ENCODE results near the gene CNOT2.

Gene CNOT2

DNA sequence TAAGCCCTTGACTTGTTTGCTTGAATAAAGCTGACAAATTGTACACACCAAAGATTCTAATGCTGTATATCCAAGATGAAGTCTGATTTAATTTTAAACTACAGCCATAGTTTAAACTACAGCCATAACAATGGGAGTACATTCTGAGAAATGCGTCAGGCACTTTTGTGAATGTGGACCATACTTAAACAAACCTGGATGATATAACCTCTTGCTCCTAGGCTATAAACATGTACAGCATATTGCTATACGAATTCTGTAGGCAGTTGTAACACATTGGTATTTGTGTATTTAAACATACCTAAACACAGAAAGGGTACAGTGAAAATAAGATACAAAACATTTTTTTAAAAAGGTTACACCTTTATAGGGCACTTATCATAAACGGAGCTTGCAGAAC lies 63.4 kb downstream of the CNOT2 start:
- no peak for DNase-seq

DNA sequence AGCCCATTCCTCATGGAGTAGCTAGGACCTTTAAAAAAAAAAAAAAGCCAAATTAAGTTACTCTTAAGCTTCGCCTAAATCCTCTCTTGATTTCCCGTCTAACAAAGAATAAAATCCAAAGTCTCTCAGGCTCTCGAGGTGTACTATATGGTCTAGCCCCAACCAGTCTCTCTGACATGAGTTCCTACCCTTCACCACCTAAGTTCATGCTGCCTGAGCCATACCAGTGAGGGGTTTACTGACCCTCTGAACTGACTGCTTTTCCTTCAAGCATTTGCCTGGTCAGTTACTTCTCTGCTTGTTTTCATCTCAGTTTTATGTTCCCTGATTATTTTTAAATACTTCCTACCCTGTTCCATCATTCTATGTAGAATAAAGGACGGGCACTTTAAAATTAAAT lies 64.6 kb downstream of the CNOT2 start:
- DNase-seq = no peak

DNA sequence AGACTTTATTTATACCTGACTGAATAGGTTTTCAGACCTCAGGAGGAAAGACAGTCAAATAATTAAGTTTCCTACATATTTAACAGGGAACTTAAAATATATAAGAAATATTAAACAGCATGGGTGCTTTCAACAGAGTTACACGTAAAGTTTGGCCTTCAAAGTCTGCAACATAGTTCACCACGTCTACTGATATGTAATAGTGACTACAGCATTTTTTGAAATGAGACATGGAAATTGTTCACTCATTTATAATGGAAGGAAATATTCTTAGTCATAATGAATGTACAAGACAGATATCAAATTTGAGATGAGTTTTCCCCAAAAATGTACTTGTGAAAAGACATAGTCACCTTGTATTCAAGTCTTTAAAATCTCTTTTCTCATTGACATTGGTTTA lies 66.1 kb downstream of the CNOT2 start:
- DNase-seq = no peak

DNA sequence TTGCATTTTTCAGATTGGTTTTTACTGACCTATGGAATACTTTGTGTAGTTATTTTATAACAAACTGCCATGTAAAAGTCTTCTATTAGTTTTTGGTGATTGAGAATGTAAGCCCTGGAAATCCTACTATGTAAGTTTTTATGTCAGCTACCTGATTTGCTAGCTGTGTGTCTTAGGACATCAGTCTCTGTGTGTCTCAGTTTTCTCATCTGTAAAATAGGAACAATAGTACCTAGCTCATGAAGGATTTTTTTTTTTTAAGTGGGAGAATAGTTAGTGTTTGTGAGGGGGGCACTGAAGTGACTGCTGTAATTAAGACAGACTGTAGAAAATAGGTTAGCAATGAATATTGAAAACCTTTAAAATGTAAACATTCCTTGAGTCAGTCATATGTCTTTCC lies 70.9 kb downstream of the CNOT2 start:
- no peak for DNase-seq

DNA sequence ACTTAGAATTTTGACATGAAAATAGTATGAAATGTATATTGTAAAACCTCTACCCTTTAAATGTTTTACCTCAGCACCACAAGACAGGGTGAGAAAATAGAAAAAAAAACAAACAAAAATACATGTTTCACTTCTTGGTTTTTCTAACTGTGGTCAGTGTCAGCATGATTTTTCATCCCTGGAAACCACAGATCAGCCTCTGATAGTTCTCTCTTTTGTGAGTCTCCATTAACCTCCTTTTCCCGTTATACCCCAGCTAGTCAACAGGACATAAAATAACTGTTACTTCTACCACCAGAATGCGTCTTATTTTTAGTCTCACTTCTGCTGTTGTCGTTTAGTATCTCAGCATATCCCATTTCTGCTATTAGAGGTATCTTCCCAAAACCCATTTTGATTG lies 74.5 kb downstream of the CNOT2 start:
- no peak for DNase-seq

DNA sequence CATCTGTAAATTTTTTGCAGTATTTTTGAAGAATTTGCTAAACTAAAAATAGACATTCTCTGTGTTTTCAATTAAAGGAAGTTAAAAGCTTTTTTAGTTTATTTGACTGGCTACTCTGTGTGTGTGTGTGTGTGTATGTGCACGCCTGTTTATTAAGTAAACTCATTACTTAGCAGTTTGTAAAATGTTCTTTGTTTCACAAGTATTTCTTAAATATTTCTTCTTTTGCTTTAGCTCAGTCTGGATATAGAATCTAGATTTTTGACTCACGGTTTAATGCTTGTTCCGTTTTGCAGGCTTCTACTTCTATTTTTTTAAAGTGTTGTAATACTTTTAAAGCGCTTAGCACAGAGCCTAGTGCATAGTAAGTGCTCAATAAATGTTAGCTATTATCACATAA lies 76.4 kb downstream of the CNOT2 start:
- DNase-seq = no peak

DNA sequence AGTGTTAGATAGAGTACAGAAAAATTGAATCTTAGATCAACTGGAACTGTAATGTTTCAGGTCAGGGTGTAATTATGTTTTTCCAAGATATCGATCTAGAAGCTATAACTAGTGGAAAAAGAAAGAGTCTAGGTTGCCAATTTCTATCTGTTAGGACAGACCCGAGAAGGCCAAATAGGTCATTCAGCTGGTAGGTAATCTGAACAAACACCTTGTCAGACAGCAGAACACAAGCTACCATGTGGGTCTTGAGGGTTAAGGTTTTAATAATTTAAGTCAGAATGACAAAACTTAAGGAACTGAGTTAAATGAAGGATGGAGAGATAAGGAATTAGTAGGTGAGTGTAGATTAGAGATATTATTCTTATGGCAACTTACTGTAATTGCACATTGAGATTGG lies 78.0 kb downstream of the CNOT2 start:
- no peak for DNase-seq

DNA sequence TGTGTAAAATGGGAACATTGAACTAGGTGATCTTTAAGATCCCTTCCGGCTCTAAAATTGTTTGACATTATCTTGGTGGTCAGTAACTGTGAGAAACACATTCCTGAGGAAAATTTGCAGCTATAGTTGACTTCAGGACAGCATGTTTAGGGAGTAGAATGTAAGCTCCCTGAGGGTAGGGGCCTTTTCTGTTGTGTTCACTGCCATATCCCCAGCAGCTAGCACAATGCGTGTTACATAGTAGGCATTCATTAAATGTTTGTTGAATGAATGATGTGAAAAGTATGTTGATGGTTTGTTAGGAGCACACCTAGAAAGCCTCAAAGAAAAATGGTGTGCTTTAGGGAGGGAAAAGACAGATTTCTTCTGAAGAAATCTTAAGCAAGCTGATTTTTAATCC lies 84.3 kb downstream of the CNOT2 start:
- no peak for DNase-seq

DNA sequence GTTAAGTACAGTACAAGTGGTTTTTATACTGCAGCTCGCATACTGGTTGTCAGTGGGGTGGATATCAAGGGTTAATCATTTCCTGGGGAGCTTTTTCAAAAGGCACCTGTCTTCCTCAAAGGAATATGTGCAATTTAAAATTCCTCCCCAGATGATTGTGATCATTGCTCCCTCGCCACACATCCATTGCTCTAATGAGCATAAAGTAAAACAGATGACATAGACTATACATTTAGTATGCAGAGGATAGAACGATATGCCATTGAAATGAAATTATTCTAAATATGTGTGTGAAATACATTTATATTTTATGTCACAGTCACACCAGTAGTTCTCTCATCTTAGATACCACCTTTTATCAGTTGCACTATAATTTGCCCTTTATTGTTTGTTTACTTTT lies 86.5 kb downstream of the CNOT2 start:
- DNase-seq = no peak

DNA sequence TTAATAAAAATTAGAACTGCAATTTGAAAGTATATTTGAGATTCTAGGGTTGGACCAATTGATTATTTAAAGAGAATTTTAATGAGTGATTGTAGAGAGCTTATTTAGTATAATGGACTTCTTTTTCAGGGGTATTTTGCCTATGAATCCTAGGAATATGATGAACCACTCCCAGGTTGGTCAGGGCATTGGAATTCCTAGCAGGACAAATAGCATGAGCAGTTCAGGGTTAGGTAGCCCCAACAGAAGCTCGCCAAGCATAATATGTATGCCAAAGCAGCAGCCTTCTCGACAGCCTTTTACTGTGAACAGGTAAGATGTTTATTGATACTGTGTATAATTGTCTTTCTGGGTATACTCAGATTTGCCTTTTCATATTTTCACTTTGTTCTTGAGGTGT lies 86.9 kb downstream of the CNOT2 start:
- DNase-seq = no peak

DNA sequence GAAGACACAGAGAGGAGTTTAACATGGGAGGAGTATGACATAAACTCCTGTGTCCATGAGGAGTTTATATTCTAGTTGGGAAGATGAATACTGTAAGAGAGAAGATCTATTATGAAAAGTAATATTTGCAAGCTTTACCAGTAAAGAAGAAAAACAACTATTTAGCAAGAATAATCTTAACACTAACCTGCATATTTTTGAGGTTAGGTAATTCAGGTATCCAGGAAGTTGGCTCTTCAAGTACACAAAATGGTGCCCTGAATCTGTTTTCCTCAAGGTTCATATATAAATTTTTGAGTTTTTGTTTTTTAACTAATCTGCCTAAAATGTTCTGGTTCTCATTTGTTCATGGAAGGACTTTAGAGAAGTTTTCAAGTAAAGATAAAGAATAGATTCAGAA lies 89.0 kb downstream of the CNOT2 start:
- DNase-seq = no peak

DNA sequence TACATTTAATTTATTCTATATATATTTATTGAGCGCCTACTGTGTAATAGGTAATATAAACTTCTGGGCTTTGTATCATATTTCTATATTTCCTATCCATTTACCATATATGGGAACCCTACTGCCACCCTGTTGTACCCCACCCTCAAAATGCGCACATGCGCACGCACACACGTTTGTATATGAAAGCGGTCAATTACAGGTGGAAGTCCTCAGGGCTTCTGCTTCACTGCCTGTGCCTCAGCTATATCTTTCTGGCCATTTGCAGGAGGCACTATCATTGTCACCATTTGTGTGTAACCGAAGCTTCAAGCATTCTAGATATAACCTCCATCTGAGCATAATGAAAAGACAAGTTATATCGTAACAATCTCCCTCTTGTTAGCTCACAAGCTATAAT lies 91.5 kb downstream of the CNOT2 start:
- no peak for DNase-seq

DNA sequence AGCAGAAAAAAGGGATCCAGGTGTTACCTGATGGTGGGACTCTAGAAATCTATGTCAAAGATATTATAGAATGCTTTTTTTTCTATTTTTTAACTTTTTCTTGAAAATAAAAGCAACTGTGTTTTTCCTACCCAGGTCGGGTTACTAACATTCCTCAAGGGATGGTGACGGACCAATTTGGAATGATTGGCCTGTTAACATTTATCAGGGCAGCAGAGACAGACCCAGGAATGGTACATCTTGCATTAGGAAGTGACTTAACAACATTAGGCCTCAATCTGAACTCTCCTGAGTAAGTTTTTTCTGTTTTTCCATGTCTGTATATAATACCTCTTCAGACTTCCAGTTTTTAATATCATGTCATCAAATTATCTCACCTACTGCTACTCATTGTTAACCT lies 95.3 kb downstream of the CNOT2 start:
- no peak for DNase-seq

DNA sequence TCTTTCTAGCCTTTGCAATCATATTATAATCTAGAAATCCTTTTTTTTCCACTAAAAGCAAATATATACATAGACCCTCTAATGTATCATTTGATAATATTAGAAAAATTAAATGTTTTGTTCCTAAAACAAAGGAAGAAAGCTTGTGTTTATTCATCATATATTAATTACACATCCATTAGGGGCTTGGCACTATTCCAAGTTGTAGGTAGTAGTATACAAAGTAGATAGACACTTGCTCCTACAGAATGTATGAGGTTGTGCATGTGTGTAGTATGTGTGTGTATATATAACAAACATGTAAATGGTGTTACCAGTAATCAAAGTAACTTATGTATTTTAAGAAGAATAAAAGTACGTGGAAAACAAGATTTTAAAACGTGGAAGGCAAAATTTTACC lies 107.8 kb downstream of the CNOT2 start:
- no peak for DNase-seq

DNA sequence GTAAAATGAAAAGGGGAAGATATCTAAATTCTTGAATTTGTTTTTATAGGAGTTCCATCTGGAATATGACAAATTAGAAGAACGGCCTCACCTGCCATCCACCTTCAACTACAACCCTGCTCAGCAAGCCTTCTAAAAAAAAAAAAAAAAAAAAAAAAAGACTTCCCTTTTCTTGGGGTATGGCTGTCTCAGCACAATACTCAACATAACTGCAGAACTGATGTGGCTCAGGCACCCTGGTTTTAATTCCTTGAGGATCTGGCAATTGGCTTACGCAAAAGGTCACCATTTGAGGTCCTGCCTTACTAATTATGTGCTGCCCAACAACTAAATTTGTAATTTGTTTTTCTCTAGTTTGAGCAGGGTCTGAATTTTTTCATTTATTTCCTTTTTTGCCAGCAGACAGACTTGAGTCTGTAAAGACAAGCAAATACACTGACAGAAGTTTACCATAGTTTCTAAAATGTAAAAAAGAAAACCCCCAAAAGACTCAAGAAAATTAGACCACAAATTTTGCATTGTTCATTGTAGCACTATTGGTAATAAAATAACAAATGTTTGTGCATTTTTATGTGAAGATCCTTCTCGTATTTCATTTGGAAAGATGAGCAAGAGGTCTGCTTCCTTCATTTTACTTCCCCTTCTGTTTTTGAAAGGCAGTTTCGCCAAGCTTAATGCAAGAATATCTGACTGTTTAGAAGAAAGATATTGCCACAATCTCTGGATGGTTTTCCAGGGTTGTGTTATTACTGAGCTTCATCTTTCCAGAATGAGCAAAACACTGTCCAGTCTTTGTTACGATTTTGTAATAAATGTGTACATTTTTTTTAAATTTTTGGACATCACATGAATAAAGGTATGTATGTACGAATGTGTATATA lies 110.8 kb downstream of the CNOT2 start:
- no peak for DNase-seq

DNA sequence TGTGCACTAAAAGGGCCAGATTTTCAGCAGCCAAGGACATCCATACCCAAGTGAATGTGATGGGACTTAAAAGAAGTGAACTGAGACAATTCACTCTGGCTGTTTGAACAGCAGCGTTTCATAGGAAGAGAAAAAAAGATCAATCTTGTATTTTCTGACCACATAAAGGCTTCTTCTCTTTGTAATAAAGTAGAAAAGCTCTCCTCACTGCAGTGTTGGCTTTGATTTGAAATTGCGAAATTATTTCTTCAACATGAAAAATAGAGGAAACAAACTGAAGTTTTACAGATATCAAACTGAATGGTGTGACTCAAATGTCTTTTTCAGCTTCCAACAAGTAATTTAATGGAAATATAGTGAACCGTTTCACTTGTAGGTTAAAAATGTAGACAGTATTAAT lies 111.6 kb downstream of the CNOT2 start:
- no peak for DNase-seq

DNA sequence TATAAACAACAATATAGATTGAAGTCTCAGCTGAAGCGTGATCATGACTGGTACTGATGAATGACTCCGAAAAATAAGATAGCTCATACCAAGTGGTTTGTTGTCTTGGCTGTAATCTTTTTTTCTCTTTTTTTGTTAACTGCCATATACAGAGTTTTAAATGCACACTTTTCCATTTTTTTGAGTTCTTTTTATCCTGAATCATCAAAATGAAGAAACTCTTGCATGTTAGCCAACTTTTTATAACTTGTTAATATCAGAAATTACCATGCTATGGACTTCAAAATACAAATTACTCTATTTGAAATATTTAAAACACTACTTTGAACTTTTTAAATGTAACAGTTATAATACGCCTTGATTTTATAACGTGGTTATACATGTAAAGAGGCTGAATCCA lies 112.7 kb downstream of the CNOT2 start:
- no peak for DNase-seq

DNA sequence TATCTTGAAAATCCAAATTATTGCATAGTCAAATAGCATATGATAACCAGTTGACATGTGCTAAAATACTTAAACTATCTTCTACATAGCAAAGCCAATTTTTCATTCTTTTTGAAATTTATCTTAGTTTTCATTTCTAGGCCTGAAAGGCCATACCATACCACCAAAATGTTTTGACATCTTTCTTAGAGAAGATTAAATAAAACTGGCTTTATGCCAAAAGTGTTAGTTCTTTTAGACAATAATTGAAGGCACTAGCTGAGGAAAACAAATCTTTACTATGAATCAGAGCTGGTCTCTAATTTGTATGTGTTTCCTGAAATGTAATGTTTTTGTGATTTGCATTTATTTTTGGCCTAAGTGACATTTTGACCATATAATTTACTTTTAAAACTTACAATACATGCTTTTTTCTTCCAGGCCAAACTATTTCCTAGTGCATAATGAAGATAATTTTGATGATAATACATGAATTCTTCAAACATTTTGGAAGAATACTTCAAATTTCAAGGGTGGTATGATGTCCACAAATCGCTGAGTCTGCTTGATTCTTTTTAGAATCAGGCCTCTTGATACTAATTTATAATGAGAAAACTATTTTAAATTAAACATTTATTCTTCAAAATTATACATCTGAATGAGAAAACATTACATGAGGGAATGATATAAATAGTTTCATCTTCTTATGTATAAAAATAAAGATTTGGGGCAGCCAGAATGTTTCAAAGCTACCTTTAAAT lies 116.4 kb downstream of the CNOT2 start:
- no peak for DNase-seq

DNA sequence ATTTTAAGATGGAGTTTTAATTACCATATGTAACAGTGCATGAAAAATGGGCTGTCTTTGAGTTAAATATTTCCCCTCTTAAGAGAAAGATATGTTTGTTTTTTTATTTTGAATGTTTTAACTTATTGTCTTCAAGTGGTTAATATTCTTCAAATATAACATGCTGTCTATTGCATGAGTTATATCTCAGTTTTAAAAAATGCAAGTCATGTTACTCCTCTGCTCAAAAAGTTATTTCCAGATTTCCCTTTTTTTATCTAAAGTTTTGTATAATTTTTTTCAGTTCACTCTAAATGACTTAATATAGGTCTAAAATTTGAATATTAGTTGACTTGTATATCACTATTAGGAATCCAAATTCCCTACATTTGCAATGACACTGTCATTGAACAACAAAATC lies 117.0 kb downstream of the CNOT2 start:
- DNase-seq = no peak

DNA sequence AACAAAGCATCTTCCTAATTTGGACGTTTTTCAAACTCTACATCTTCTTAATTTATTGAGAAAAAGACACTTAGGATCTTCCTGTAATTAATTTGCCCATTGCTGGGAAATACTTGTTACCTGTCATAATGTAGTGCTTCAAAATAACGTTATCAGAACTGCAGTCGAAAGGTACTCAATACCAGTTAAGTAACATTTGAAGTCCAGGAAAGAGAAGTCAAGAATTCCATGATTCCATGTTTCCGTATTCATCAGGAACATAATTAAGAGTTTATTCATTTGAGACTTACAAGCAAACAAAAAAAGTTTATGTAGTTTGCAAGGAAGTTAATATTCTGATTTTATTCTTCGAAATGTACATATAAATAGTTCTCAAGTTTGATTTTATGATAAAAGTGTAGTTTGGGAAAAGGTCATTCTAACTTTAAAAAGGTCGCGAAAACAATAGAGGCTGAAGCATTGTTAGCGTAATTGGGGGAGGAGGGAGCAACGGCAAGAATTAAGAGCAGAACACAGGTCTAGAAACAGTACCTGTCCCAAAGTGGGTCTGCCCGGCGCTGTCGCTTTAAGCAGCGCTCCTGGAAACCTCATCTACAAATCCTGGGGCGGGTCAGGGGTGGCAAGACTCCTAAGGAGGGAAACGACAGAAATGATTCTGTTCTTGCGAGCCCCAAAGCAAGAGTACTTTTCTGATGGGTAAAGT lies 121.6 kb downstream of the CNOT2 start:
- no peak for DNase-seq

DNA sequence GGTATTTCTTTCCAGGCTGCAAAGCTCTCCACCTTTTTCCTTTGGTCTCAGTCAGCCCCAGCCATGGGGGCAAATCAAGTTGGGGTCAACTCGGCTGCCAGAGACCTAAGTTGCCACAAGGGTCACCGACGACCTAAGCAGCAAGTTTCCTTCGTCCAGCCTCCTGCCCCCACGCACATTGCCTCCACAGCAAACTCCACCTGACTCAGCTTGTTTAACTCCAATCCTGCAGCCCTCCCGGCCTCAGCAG lies 122.1 kb downstream of the CNOT2 start:
- DNase-seq = no peak

DNA sequence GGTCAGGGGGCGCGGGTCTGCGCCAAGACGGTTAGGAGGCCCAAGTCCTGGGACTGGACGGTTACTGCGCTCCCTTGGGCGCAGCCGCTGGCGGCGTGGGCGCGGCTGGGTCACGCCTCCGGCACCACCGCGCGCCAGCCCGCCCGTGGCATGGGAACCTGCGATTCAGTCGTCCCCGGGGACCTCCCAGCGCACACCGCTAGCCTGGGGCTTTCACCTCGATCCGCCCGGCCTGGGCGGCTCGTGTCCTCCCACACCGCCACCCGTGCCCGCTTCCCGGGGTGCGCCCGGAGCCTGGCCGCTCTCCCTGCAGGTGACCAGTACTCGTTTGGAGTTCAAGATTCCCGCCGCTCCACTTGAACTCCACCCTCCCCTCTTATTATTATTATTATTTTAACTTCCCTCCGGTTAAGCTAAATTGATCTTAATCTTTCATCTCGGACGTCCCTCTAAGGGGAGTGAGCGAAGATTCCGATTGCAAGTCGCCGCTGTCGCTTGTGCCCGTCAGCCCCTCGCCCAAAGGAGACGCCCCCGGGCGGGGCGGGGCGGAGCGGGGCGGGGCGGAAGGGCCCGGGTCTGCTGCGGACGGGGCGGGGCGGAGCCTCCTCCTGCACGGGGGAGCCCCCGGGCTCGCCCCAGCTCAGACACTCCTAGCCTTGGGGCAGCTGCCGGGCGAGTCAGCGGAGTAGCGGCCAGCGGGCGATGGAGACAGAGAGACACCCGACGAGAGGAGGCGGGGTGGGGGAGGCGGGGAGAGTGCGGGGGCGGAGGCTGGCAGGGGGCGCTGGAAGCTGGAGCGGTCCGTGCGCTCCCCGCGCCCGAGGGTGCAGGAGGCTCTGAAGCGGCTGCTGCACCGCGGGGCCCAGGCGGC lies 122.7 kb downstream of the CNOT2 start, which contains the start of gene KCNMB4:
Gene KCNMB4, plus strand, starts transcription at position 643 of the 871 bp plus-strand sequence. CDS start 445 bp downstream, outside the sequence.
- DNase-seq = peak; percentile 61 to 66

All from NCI-H2081 (cell line).